ENCODE data around the gene ZNF185. TPM values are rescaled to one million over a fixed set of nuclear protein-coding genes. Genes with fewer than 3 reads are reported as not detected.

ZNF185 gene
- 0.75 and 0.81 TPM in 2 replicates for total RNA-seq

GRCh38 chrX:152897222-152898131 lies at the start of gene ZNF185:
TSS of gene ZNF185 (plus strand) at chrX:152898067. CDS start at chrX:152914490, 16,423 bp downstream.
- DNase-seq (no peak), ATAC-seq (ENCODE audit: low read depth) (no peak)
- ChIA-PET CTCF (no interaction called here), POLR2A (no interaction called here)
- Mint-ChIP-seq H3K9me3 (no peaks in the 10 kb centered on the region), H3K27ac (no peak within 1 kb of the TSS), H3K4me1 (no peaks in the 10 kb centered on the region), H3K27me3 (peaks cover 14% of the 10 kb centered on the region), H3K36me3 (ENCODE audit: low read depth) (no peaks in the 10 kb centered on the region), H3K4me3 (no peak within 1 kb of the TSS)
- no peak for TF ChIP-seq CTCF (IDR thresholded peaks at IDR 0.05)
- intact Hi-C loops (cut with micrococcal nuclease), result no loop called here

- Mint-ChIP-seq H3K9me3 (no peaks in the 10 kb centered on the region), H3K4me3 (no peak overlapping the region), H3K4me1 (peaks cover 5% of the 10 kb centered on the region), H3K36me3 (ENCODE audit: low read depth) (peaks cover 60% of the 10 kb centered on the region), H3K27ac (no peak overlapping the region), H3K27me3 (no peaks in the 10 kb centered on the region)
- DNase-seq, result no peak
- no peak for TF ChIP-seq CTCF (IDR thresholded peaks at IDR 0.05)
- no peak for ATAC-seq (ENCODE audit: low read depth)
- CTCF ChIA-PET, result no interaction called here
- POLR2A ChIA-PET, result no interaction called here
- intact Hi-C loops (cut with micrococcal nuclease), result no loop called here
Measured at GRCh38 chrX:152850465-152850864, 47.4 kb upstream of the ZNF185 start.

- no peak for DNase-seq
- Mint-ChIP-seq H3K4me3 (no peak overlapping the region), H3K36me3 (ENCODE audit: low read depth) (peaks cover 58% of the 10 kb centered on the region), H3K27me3 (no peaks in the 10 kb centered on the region), H3K27ac (no peak overlapping the region), H3K9me3 (no peaks in the 10 kb centered on the region), H3K4me1 (no peaks in the 10 kb centered on the region)
- no peak for TF ChIP-seq CTCF (IDR thresholded peaks at IDR 0.05)
- ChIA-PET CTCF (no interaction called here), POLR2A (no interaction called here)
- ATAC-seq (ENCODE audit: low read depth), result no peak
- intact Hi-C loops (cut with micrococcal nuclease), result no loop called here
Measured at GRCh38 chrX:152853986-152854385, 43.9 kb upstream of the ZNF185 start.

GRCh38 chrX:152861116-152861515 lies 36.8 kb upstream of the ZNF185 start:
- Mint-ChIP-seq H3K4me1 (no peaks in the 10 kb centered on the region), H3K27ac (no peak overlapping the region), H3K9me3 (no peaks in the 10 kb centered on the region), H3K4me3 (no peak overlapping the region), H3K36me3 (ENCODE audit: low read depth) (peaks cover 52% of the 10 kb centered on the region), H3K27me3 (no peaks in the 10 kb centered on the region)
- ATAC-seq (ENCODE audit: low read depth) (no peak), DNase-seq (no peak)
- CTCF ChIA-PET, result no interaction called here
- no peak for TF ChIP-seq CTCF (IDR thresholded peaks at IDR 0.05)
- POLR2A ChIA-PET, result no interaction called here
- intact Hi-C loops (cut with micrococcal nuclease), result no loop called here

GRCh38 chrX:152861826-152862225 lies 36.0 kb upstream of the ZNF185 start:
- CTCF ChIA-PET, result no interaction called here
- ATAC-seq (ENCODE audit: low read depth) (no peak), DNase-seq (no peak)
- Mint-ChIP-seq H3K36me3 (ENCODE audit: low read depth) (peaks cover 55% of the 10 kb centered on the region), H3K4me3 (no peak overlapping the region), H3K27me3 (no peaks in the 10 kb centered on the region), H3K9me3 (no peaks in the 10 kb centered on the region), H3K4me1 (no peaks in the 10 kb centered on the region), H3K27ac (no peak overlapping the region)
- no peak for TF ChIP-seq CTCF (IDR thresholded peaks at IDR 0.05)
- intact Hi-C loops (cut with micrococcal nuclease), result no loop called here
- POLR2A ChIA-PET, result no interaction called here
